ENCODE data around the gene SPAG16.

GRCh38 chr2:214126135-214126534 is 841.9 kb downstream of the SPAG16 start:
- TF ChIP-seq CTCF (IDR thresholded peaks at IDR 0.05) (no peak), POLR2A (IDR thresholded peaks at IDR 0.05) (no peak)

Data from body of pancreas (tissue), 4 donors.